NT2/D1 (cell line): ENCODE results near the gene B3GALT6.

ENCODE experiments used
- YY1 ChIP-seq: IDR thresholded peaks from 2 replicates; pipeline ENCODE4 v1.6.1; 2011; ENCODE audit not compliant: insufficient read length, insufficient read depth
- ZNF274 ChIP-seq: IDR thresholded peaks from 2 replicates; pipeline ENCODE4 v1.6.1; 2011; ENCODE audit warnings: mild to moderate bottlenecking, low read depth, low read length

- TF ChIP-seq ZNF274 = no peak
- no peak for TF ChIP-seq YY1
Observed at GRCh38 chr1:1281533-1282321, 49.7 kb downstream of the B3GALT6 start.
